Activated T-cell treated with anti-CD3 and anti-CD28 coated beads, Interleukin-2, amount 50 U/mL, for 24 hours (primary cell): Measurements from ENCODE around the gene BEST2.

Experiments
- DNase-seq: peaks from one replicate; pipeline ENCODE4 v3.0.0-alpha.2; 2020
- H3K27ac Mint-ChIP-seq: 2 replicates; pipeline ENCODE4 v1.8.0; 2020; ENCODE audit warnings: mild to moderate bottlenecking, mixed read lengths
- H3K27me3 Mint-ChIP-seq: 2 replicates; pipeline ENCODE4 v1.8.0; 2020; ENCODE audit warnings: mixed read lengths
- H3K36me3 Mint-ChIP-seq: 2 replicates; pipeline ENCODE4 v1.8.0; 2020; ENCODE audit warnings: low read depth, mixed read lengths
- H3K4me1 Mint-ChIP-seq: 2 replicates; pipeline ENCODE4 v1.8.0; 2020; ENCODE audit warnings: low read depth, mixed read lengths
- H3K4me3 Mint-ChIP-seq: 2 replicates; pipeline ENCODE4 v1.8.0; 2020; ENCODE audit warnings: mild to moderate bottlenecking, moderate library complexity, mixed read lengths
- H3K9me3 Mint-ChIP-seq: 2 replicates; pipeline ENCODE4 v1.8.0; 2020; ENCODE audit warnings: mixed read lengths

BEST2 gene

DNA sequence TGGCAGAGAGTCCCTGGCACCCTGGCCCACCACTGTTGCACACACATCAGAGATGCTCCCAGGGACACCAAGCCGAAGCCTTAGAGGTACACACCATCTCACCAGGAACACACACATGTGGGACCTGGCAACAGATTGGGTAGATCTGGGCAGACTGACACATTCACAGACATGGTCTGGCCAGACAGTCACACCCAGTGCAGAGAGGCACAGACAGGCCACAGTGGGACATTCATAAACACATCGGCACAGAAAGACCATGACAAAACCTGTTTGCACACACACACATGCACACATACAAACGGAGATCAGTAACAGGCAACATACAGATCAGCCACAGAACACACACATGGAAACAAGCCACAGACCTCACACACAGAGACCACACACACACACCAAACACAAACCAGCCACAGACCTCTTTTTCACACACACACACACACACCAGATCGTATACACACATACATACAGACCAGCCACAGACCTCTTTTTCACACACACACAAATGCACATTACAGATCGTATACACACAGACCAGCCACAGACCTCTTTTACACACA is 33.4 kb downstream of the BEST2 start:
- DNase-seq, result peak; percentile 51
- Mint-ChIP-seq H3K4me1 (peaks cover 32% of the 10 kb centered on the region), H3K9me3 (no peaks in the 10 kb centered on the region), H3K4me3 (no peak overlapping the region), H3K36me3 (no peaks in the 10 kb centered on the region), H3K27ac (no peak overlapping the region), H3K27me3 (no peaks in the 10 kb centered on the region)

DNA sequence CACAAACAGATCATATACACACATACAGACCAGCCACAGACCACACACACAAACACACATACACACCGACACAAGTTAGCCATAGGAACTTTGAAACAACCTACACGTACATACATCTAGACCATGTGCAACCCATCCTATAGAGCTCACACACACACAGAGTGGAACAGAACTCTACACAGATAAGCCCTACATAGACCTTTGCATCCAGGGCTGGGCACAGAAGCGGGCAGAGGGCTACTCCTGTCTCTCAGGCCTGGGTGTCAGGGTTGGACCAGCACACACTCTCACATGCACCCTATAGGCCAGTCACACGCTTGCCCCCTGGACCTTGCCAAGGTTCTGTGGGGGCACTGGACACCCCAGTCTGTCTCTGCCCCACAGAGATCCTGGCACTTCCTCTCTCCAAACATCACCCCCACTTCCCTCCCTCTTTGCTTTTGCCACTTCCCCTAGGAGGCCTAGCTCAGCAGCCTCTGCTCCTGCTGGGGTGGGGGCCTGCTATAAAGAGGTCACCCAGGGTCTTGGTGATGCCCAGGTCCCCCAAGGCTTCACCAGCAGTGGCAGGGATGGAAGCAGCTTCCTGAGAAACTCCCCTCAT is 33.9 kb downstream of the BEST2 start:
- no peak for DNase-seq
- peaks cover 3% of the 10 kb centered on the region for H3K36me3 Mint-ChIP-seq
- no peaks in the 10 kb centered on the region for H3K9me3 Mint-ChIP-seq
- H3K27ac Mint-ChIP-seq, result no peak overlapping the region
- H3K27me3 Mint-ChIP-seq, result no peaks in the 10 kb centered on the region
- H3K4me1 Mint-ChIP-seq, result peaks cover 34% of the 10 kb centered on the region
- H3K4me3 Mint-ChIP-seq, result no peak overlapping the region

DNA sequence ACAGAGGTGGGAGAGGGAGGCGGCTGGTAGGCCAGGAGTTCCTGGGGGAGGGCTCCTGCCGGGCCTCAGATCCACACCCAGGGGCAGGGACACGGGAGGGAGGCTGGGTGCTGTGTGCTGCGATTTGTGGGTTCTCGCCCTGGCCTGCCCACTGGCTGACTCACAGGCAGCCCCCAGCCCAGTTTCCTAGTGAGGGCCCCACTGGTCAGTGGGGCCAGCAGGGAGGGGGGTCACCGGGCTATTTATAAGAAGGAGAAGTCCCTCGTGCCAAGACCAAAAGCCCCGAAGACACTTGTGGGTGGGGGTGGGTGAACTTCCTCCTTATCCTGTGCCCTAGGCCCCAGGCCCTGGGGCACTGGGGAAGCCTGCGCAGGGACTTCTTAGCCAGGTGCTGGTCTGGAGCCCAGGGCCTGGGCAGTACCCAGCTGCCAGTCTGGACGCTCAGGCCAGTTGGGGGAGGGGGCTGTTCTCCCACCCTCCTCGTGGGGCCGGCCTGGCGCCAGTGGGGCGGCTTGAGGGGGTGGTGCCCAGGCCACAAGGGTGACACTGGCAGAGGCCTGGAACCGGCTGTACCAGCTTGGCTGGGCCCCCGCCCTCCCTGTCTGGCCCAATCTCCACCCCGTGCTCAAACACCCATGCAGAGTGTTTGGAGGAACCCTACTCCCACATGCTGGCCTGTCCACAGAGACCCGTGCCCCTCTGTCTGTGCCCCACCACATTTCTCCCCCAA is 34.7 kb downstream of the BEST2 start:
- H3K9me3 Mint-ChIP-seq, result no peaks in the 10 kb centered on the region
- peak overlapping the region; percentile 82 for H3K27ac Mint-ChIP-seq
- no peaks in the 10 kb centered on the region for H3K27me3 Mint-ChIP-seq
- no peak overlapping the region for H3K4me3 Mint-ChIP-seq
- H3K36me3 Mint-ChIP-seq, result peaks cover 6% of the 10 kb centered on the region
- DNase-seq, result no peak
- H3K4me1 Mint-ChIP-seq, result peaks cover 40% of the 10 kb centered on the region

DNA sequence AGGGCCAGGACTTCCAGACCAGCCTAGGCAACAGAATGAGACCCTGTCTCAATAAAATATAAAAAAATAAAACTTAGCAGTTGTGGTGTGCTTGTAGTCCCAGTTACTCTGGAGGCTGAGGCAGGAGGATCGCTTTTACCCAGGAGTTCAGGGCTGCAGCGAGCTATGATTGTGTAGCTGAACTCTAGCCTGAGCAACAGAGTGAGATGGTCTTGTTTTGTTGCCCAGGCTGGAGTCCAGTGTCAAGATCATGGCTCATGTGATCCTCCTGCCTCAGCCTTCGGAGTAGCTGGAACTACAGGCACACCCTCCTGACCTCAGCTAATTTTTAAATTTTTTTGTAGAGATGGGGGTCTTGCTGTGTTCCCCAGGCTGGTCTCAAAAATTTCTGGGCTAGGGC is 35.4 kb downstream of the BEST2 start:
- no peak for DNase-seq
- Mint-ChIP-seq H3K36me3 (peaks cover 10% of the 10 kb centered on the region), H3K4me3 (no peak overlapping the region), H3K27me3 (no peaks in the 10 kb centered on the region), H3K27ac (peak overlapping the region; percentile 82), H3K9me3 (no peaks in the 10 kb centered on the region), H3K4me1 (peaks cover 34% of the 10 kb centered on the region)

DNA sequence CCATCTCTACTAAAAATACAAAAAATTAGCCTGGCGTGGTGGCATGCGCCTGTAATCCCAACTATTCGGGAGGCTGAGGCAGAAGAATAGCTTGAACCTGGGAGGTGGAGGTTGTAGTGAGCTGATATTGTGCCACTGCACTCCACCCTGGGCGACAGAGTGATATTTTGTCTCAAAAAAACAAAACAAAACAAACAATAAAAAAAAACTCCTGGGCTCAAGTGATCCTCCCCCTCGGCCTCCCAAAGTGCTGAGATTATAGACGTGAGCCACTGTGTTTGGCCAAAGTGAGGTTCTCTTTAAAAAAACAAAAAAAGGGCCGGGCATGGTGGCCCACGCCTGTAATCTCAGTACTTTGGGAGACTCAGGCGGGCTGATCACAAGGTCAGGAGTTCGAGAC is 35.9 kb downstream of the BEST2 start:
- Mint-ChIP-seq H3K4me1 (peaks cover 30% of the 10 kb centered on the region), H3K27ac (peak overlapping the region; percentile 42), H3K27me3 (no peaks in the 10 kb centered on the region), H3K9me3 (no peaks in the 10 kb centered on the region), H3K4me3 (no peak overlapping the region), H3K36me3 (peaks cover 15% of the 10 kb centered on the region)
- no peak for DNase-seq

DNA sequence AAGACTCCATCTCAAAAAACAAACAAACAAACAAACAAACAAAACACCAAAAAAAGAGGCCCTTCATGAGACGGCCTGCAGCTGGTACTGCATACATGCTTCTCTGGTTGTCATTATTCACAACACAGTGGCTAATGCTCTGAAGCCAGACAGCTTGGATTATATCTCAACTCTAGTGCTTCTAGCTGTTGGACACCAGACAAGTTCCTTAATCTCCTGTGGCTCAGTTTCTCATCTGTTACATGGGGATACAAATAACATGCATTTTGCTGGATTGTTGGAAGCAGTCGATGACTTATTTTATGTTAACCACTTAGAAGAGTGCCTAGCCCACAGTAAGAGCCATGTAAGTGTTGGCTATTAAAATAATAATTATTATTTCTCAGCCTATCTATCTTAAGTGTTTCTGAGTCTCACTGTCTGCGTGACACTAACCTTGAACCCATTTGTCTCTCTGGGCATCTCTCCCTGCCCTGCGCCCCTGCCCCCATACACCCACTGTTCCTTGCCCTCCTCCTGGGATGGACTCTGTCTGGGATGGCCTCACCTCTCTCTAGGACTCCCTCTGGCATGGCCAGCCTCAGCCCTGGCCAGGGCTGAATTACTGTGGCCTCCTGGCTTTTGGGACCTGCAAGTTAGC is 36.6 kb downstream of the BEST2 start:
- Mint-ChIP-seq H3K27me3 (no peaks in the 10 kb centered on the region), H3K36me3 (peaks cover 22% of the 10 kb centered on the region), H3K4me1 (peaks cover 27% of the 10 kb centered on the region), H3K9me3 (no peaks in the 10 kb centered on the region), H3K27ac (peak overlapping the region; percentile 97), H3K4me3 (peak overlapping the region; percentile 83)
- no peak for DNase-seq

DNA sequence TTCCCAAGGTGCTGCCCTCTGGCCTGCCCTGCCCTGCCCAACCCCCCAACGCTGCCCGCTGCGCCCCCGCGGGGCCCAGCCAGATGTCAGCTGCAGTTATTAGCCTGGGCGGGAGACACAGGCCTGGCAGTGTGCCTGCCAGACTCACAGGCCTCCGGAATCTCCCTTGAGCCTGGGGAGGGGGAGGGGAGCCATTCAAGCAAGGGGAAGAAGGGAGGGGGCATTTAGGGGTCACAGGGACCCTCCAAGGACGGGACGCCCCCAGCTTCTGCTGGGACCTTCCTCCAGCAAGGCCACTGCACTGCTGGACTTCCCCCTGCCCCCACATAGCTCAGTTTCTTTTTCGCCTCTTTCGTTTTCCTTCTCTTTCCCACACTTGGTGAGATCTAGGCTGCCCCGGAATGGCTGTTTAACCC is 37.1 kb downstream of the BEST2 start:
- no peaks in the 10 kb centered on the region for H3K9me3 Mint-ChIP-seq
- peak; percentile 69 for DNase-seq
- H3K36me3 Mint-ChIP-seq, result peaks cover 25% of the 10 kb centered on the region
- peak overlapping the region; percentile 83 for H3K4me3 Mint-ChIP-seq
- no peaks in the 10 kb centered on the region for H3K27me3 Mint-ChIP-seq
- H3K27ac Mint-ChIP-seq, result peak overlapping the region; percentile 97
- peaks cover 27% of the 10 kb centered on the region for H3K4me1 Mint-ChIP-seq

DNA sequence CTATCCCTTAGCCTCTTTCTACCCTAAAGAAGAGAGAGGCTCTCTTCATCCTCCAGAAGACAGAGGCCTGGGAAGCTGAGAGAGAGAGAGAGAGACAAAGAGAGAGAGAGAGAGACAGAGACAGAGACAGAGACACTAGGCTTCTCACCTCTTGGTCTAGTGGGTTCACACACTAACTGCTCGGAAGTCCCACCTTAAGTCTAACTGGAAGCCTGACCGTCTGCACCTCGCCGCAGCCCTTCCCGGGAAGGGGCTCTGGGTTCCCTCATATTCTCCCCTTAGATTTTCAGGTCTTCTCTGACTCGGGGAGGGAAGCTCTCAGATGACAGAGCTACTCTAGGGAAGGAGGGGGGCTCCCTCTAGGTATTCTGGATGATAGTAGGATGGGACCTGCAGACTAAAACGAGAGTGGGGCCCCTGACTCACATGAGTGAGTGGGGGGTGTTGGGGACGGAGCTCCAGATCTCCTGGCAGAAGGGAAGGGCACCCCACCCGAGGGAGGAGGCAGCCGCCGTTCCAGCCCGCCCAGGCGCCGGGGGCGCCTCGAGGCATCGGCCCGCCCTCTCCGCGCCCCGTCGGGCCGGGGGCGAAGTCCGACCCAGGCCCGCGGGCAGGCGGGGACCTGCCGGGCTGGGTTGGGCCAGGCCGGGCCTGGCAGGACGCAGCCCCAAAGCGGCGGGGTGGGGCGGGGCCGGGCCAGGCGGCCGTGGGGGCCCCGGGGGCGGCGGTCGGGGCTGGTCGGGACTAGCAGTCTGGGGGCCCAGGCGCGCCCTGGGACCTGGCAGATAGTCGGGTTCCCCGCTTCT is 37.7 kb downstream of the BEST2 start:
- no peaks in the 10 kb centered on the region for H3K27me3 Mint-ChIP-seq
- DNase-seq, result no peak
- H3K27ac Mint-ChIP-seq, result peak overlapping the region; percentile 97
- H3K4me1 Mint-ChIP-seq, result peaks cover 30% of the 10 kb centered on the region
- peaks cover 28% of the 10 kb centered on the region for H3K36me3 Mint-ChIP-seq
- H3K9me3 Mint-ChIP-seq, result no peaks in the 10 kb centered on the region
- H3K4me3 Mint-ChIP-seq, result peak overlapping the region; percentile 98

DNA sequence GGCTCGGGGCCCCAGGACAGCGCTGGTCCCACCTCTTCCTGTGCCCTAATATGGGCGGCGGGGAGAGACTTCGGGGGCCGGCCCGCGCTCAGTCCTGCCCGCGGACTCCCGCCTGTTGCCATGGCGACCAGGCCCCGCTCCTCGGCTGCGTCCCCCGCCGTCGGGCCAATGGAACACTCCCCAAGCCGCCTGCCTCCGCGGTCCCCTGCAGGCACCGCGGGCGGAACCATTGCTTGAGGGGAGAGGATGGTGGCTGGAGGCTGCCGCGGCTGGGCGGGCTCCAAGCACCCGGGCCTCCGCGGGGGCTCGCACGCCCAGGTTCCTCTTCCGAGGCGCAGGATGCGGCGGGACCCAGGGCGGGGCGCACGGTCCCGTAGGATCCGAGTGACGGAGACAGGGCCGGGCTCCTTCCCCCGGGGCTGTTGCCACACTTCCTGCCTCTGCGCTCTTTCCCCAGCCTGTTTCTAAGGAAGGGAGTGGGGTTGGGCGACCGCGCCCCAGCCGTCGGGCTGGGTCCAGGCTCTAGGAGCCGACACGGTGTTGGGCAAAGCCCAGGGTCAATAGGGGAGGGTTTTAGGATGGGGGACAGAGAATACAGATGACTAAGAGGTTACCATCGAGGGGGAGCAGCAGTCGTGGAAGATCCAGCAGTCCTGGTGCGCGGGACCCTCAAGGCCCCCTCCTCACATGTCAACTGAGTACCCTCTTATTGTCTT is 38.5 kb downstream of the BEST2 start:
- Mint-ChIP-seq H3K4me1 (peaks cover 38% of the 10 kb centered on the region), H3K27ac (peak overlapping the region; percentile 99), H3K4me3 (peak overlapping the region; percentile 98), H3K9me3 (no peaks in the 10 kb centered on the region), H3K36me3 (peaks cover 31% of the 10 kb centered on the region), H3K27me3 (no peaks in the 10 kb centered on the region)
- peak; percentile 94 for DNase-seq

DNA sequence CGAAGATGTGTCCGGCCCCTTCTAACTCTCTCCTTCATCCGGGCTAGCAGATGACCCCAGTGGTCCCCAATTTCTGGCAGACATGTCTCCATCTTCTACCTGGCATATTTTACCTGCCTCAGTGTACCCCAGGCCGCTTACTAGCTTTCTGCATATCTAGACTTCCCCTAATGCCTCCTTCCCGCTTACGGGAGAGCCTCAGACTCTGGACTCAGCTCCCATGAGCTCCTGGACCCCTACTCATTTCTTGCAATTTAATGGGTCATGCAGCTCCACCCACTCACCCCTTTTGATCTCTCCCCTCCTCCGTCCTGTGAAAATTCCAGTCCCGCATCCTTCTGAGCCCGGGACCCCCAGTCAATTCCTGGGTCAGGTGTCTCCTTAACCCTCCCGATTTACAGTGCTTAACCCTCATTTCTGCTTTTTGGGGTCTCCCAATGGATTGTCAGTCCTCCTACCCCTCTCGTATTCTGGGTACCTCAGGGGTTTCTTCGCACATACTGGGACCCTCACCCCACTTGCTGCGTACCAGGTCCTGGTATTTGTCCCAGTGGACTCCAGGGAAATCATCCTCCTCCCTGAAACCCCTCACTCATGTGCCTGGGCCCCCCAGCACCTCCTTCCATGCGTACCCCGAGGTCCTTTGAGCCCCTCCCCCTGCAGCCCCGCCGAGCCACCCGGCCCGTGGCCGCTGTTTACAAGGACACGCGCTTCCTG is 39.2 kb downstream of the BEST2 start:
- peaks cover 43% of the 10 kb centered on the region for H3K4me1 Mint-ChIP-seq
- H3K36me3 Mint-ChIP-seq, result peaks cover 31% of the 10 kb centered on the region
- DNase-seq, result no peak

DNA sequence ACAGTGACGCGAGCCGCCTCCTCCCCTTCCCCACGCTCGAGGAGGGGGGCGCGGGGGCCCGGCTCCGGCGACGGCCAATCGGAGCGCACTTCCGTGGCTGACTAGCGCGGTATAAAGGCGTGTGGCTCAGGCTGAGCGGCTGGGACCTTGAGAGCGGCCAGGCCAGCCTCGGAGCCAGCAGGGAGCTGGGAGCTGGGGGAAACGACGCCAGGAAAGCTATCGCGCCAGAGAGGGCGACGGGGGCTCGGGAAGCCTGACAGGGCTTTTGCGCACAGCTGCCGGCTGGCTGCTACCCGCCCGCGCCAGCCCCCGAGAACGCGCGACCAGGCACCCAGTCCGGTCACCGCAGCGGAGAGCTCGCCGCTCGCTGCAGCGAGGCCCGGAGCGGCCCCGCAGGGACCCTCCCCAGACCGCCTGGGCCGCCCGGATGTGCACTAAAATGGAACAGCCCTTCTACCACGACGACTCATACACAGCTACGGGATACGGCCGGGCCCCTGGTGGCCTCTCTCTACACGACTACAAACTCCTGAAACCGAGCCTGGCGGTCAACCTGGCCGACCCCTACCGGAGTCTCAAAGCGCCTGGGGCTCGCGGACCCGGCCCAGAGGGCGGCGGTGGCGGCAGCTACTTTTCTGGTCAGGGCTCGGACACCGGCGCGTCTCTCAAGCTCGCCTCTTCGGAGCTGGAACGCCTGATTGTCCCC is 39.9 kb downstream of the BEST2 start, which contains the start of gene JUNB:
JUNB (plus strand) TSS at position 142 of the 706 bp plus-strand sequence; CDS start at position 428, 286 bp downstream.
- peak; percentile 97 for DNase-seq
- H3K9me3 Mint-ChIP-seq, result no peaks in the 10 kb centered on the region
- H3K27ac Mint-ChIP-seq, result peak within 1 kb of the TSS; percentile 99
- H3K4me3 Mint-ChIP-seq, result peak within 1 kb of the TSS; percentile 98
- peaks cover 51% of the 10 kb centered on the region for H3K4me1 Mint-ChIP-seq
- no peaks in the 10 kb centered on the region for H3K27me3 Mint-ChIP-seq
- H3K36me3 Mint-ChIP-seq, result peaks cover 33% of the 10 kb centered on the region

More for the DNA sequence above, 39.2 kb downstream of the BEST2 start:
- peak overlapping the region; percentile 98 for H3K4me3 Mint-ChIP-seq
- no peaks in the 10 kb centered on the region for H3K27me3 Mint-ChIP-seq
- peak overlapping the region; percentile 99 for H3K27ac Mint-ChIP-seq
- no peaks in the 10 kb centered on the region for H3K9me3 Mint-ChIP-seq

DNA sequence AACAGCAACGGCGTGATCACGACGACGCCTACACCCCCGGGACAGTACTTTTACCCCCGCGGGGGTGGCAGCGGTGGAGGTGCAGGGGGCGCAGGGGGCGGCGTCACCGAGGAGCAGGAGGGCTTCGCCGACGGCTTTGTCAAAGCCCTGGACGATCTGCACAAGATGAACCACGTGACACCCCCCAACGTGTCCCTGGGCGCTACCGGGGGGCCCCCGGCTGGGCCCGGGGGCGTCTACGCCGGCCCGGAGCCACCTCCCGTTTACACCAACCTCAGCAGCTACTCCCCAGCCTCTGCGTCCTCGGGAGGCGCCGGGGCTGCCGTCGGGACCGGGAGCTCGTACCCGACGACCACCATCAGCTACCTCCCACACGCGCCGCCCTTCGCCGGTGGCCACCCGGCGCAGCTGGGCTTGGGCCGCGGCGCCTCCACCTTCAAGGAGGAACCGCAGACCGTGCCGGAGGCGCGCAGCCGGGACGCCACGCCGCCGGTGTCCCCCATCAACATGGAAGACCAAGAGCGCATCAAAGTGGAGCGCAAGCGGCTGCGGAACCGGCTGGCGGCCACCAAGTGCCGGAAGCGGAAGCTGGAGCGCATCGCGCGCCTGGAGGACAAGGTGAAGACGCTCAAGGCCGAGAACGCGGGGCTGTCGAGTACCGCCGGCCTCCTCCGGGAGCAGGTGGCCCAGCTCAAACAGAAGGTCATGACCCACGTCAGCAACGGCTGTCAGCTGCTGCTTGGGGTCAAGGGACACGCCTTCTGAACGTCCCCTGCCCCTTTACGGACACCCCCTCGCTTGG is 40.7 kb downstream of the BEST2 start:
- Mint-ChIP-seq H3K27me3 (no peaks in the 10 kb centered on the region), H3K27ac (peak overlapping the region; percentile 99), H3K4me3 (peak overlapping the region; percentile 98), H3K4me1 (peaks cover 51% of the 10 kb centered on the region), H3K9me3 (no peaks in the 10 kb centered on the region), H3K36me3 (peaks cover 40% of the 10 kb centered on the region)
- peak; percentile 85 for DNase-seq
